NCI-H146 treated with DMSO at 0.1 percent for 48 hours (cell line): ENCODE data around the gene PCSK6.
"Not testable (repeated sequence)": the region's sequence is repeated elsewhere in the genome, so short reads cannot be mapped to it uniquely, and the experiment has no call there.

Experiments used
- DNase-seq: peaks from one replicate; lab custom pipeline; 2025; ENCODE audit not compliant: unreplicated experiment; lab: John Stamatoyannopoulos, UW

Gene PCSK6

DNA sequence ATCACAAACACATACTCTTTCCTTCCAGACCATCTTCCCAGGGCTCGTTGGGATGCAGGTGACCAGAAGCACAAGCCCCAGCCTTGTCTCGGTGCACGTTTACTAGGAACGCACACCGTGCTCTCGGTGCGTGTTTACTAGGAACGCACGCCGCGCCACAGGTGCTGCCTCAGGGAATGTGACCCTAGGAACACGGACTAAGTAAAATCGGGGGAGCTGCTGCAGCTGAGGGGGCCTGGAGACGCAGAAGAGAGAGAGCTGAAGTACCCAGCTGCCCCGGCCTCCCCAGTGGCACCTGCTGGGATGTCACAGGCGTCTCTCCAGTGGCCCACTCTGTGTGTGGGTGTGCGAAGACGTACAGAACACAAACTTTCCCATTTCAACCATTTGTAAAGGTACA, 103.5 kb downstream of the PCSK6 start:
- no peak for DNase-seq

DNA sequence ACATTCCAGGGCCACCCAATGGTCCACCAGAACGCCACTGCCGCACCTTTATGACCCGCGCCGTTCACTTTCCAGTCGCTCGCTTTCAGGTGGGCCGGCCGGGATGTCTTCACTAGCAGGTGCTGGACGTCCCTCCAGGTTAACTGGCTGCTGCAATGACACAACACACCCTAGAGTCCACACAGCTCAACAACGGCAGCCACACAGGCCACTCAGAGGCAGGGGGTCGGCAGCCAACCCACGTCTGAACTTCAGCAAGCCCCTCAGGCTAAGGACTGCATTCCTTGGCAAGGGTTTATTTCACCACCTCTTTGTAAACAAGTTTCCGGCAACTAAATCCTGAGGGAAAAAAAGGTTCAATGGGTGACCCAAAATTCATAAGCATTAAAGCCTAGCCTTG, 105.2 kb downstream of the PCSK6 start:
- no peak for DNase-seq

DNA sequence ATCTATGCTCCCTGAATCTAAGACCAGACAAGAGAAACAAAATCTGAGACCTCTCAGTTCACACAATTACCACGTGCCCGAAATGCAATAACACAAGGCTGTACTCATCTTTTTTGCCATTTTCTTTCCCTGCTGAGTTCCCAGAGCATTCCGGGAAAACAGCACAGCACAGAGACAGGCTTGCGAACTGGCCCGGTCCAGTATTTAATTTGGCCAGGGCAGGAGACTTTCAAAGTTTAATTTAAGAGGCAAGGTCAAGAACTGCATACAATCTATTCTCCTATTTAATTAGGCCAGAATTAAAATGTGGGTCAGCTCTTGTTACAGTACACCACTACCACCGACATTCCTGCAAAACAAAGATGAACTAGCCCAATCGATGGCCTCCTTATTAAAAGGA, 107.0 kb downstream of the PCSK6 start:
- DNase-seq = no peak

DNA sequence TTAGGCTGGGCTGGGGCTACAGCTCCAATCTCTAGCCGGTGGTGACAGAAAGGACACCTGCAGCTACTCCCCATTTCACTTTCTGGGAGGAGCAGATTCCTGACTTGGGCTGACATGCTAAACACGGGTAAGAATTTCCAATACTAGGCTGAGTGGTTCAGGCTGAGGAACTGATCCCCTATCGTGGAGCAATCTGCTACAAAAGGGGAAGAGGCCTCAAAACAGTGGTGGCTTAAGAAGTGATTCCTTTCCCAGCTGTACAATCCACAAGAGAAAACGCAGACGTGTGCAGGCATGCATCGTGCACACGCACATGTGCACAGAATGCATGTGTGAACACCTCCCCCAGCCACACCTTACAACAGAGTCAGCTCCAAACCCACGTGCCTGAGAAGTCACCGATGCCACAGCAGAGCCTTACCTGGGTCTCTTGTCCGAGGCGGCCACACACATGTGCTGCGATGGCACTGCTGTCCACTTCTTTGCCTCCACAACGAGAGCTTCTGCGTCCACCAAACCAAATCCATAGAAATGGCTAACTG, 107.8 kb downstream of the PCSK6 start:
- DNase-seq = no peak

DNA sequence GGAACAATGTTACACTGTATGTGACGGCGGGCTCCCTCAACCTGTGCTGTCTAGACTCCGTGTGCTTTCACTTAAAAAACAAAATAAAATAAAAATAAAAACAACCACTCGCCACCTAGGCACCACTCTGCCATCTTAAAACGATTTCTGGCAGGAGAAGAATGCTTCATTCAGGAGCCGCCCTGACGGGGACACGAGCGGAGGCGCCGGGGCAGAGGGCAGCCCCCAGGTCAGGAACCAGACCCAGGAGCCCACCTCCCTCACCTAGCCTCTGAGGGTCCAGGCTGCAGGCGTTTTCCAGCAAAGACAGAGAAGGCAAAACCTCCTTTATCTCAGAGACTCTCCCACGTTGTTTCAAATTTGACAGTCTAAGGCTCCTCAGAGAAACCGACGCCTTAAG, 109.4 kb downstream of the PCSK6 start:
- DNase-seq = no peak

DNA sequence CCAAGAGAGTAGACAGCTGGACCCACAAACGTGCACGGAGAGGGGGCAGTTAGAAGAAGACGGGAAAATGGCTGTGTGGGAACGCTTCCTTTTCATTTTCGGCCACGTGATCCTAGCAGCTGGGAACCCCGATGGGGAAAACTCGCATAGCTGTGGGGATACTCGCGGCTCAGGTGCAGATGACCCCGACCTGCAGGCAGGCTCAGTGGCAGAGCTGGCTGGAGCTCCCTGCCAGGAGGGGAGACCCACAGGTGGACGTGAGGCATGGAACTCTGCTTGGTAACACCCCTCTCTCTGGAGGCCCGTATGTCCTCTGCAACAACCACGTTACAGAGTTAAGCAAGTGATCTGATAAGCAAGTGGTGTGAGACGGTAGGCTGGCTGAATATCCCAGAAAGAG, 109.9 kb downstream of the PCSK6 start:
- DNase-seq = no peak

DNA sequence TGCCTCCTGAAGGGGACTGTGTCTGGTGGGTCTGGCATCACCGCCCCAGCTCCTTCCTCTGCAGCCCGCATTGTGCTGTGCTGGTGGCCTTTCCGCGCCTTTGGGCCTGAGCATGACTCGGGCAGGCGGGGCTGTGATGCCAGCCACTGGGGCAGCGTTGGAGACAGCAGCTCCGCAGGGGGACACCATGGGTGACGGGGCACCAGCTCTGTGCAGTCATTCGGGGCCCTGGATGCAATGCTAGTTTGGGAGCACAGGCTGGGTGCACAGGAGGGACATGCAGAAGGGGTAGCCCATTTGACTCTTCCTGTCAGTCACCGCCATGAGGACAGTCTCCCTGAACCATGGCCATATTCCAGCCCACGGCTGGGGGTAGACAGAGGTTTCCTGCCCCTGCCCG, 110.6 kb downstream of the PCSK6 start:
- no peak for DNase-seq

DNA sequence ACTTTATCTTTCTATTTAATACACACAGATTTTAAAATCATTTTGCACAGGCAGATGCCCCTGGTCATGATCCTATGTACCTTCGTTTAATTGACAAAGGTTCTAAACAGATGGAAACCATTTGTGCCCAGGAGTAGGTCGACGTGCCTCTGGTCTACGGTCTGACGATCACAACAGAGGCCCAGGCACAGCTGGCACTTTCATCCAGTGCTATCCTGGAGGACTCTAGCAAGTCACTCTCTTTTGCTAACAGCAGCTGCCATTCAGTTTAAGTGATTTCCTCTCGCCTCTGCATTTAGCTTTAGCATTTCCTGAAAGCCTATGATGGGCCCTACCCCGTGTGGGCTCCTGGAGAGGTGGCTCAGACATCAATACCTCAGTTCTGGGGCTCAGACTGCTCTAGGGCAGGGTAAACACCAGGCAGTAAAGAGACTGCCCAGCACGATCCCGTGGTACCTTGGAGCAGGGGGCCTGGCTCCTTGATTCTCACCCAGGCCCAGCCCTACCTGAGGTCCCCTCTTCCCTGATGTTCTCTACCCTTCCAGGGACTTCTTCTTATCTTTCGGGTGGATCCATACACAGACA, 111.2 kb downstream of the PCSK6 start:
- DNase-seq = no peak

DNA sequence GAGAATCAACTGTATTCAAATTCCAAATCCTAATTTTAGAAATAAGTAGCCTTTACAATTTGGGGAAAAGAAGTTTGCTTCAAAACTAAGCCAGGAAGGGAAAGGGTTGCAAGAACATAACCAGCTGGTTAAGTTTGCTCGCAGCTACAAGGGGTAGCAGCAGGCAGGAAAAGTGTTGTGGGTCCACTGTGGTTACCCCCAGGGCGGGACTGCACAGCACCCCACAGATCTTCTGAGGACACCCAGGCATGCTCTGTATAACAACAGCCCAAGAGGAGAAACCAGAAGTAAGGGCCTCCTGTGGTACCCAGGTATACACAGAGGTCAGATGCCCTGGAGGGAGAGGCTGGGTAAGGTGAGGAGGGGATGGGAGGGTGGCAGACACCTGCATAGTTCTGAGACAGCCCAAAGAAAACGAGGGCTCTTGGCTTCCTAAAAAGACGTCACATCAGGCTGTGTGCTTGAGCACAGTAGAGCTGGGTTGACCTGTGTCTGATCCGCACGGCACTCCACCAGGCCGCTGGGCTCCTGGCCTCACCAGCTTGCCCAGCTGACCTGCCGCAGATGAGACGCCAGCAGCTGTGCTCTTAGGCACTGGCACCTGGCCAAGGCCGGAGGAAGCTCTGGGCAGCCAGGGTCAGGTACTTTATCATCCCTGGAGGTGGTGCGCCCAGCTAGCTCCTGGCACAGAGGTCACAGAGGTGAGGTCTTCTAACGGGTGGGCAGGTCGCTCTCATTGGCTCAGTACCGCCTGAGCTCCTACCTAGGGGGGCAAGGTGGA, 112.7 kb downstream of the PCSK6 start:
- no peak for DNase-seq

DNA sequence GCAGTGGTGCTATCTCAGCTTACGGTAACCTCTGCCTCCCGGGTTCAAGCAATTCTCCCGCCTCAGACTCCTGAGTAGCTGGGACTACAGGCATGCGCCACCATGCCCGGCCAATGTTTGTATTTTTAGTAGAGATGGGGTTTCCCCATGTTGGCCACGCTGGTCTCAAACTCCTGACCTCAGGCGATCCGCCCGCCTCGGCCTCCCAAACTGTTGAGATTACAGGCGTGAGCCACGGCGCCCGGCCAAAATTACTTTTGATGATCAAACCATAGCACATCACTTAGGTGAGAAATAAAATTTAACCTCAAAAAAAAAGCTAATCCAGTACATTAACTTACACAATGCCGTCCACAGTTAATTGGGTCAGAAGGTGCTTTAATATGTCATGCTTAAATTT, 114.5 kb downstream of the PCSK6 start:
- DNase-seq = not testable (repeated sequence)

DNA sequence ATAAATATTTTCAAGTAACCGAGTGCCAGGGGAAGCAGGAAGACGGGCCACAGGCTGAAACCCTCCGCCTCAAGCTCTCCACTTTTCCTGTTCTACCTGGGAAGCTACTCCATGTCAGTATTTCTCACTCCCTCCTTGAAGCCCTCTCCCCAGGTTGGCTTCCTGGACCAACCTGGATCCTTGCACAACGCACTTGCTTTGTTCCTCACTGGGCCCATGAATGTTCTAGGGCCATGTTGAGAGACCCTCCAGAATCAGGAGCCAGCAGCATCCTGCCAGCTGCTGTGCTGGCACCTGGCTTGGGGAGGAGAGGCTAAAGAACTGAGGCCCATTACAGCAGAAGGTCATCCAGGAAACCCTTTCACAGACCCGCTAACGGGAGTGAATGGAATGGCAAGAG, 115.2 kb downstream of the PCSK6 start:
- no peak for DNase-seq

DNA sequence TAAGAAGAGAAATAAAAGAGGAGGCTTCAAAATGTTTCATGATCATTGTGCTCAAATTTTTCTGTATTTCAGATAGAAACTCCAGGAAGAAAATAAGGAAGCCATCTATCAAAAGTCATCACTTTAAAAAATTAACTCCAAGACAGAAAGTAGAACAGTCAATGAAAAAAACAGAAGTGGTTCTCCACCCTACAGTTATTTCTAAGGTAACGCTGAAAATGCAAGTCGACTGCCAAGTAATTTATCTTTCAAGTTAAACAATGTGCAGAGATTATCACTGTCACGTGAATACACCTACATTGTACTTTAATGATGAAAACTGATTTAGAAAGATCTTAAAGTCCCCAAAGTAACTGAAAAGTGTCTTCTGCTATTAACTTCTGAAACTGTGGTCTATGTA, 115.9 kb downstream of the PCSK6 start:
- no peak for DNase-seq

DNA sequence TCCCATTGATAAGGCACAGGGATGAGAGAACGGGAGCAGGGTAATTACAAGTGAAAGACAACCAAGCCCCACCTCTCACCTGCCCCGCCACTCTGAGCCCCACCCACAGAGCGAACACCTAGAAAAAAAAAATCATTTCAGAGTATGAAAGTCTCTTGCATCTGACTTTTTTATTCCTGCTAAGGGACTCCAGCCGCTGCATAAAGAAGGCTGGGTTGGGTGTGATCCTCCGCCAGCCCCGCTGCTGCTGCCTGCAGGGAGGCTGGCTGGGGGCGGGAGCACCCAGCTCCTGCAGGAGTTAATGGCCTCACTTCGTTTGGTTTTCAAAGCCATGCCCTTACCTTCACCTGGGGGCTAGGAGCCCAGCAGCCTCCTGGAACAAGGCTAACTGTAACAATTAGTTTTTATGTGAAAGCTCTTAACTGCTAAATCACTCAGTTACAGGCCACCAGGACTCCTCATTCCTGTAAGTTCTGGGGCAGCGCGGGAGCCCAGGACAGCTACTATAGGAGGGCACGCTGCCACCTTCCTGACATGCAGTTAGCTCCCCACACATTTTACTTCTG, 116.5 kb downstream of the PCSK6 start:
- DNase-seq = no peak

DNA sequence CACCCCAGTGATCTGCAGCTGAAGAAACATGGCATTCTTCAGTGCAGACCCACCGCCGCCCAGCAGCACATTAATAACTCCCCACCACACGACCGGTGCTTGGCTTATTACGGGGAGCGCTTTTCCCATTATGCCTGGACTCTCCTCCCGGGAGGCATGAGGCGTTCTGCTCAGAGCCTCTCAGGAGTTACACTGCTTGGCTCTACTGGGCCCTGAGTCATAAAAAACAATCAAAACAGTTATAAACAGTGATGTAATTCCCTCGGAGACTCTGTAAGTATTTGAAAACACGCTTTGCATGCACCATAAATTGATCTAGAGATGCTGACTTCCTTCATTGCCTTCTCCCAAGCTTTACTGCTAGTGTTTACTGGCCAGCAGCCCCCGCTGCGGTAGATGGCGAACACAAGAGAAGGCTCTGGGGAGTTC, 117.3 kb downstream of the PCSK6 start:
- no peak for DNase-seq

DNA sequence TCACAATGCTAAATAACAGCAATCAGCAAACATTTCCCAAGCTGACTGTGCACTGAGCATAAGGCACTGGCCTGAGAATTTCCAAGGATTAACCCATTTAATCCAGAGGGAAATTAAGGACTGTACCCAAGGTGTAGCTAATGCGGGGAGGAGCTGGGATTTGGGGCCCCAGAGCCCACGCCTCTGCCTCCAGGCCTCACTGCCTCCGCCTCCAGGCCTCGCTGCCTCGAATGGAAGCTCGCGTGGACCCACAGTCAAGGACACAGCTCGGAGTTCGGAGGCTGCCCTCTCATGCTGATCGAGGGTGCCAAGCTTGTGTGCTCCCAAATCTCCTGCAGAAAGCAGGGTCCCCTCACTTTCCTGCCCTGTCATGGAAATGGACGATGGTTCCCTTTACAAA, 118.0 kb downstream of the PCSK6 start:
- no peak for DNase-seq

DNA sequence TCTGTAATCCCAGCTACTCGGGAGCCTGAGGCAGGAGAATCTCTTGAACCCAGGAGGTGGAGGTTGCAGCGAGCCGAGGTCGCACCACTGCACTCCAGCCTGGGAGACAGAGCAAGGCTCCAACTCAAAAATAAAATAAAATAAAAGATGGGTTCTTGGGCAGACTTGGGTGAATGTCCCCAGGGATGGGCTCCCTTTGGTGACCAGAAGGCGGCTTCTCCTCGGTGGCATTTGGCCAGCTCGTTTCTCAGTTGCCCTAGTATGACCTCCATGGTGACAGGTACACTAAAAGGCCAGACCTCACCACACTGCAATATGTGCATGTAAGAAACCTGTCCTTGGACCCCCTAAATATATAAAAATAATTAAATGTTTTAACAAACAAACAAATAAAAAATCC, 118.4 kb downstream of the PCSK6 start:
- DNase-seq = no peak

DNA sequence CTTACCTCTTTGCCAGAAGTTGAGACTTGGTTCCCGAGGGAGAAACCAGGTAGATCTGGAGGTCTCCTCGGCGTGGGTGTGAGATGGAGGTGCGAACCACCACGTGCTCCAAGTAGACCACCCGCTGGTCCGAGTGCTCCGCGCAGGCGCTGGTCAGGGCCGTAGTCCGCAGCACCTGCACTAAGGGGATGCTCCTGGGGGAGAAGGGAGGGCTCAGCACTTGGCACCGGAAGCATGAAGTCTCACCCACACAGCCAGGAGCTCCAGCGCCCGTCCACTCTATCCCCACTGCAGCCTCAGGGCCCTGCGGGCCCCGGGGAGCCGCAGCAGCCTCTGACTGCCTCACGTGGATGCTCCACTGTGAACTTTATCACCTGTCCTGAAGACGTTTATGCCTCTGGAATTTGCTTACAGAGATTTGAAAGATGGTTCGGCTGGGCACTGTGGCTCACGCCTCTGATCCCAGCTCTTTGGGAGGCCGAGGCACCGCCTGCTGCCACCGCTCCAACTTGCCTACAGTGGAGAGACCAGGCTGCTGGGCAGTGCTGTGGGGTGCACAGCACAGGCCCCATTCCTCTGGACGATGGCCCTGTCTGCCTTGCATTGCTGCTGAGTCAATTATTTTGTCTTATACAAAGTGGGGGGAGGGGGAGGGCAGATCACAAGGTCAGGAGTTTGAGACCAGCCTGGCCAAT, 119.0 kb downstream of the PCSK6 start:
- no peak for DNase-seq

DNA sequence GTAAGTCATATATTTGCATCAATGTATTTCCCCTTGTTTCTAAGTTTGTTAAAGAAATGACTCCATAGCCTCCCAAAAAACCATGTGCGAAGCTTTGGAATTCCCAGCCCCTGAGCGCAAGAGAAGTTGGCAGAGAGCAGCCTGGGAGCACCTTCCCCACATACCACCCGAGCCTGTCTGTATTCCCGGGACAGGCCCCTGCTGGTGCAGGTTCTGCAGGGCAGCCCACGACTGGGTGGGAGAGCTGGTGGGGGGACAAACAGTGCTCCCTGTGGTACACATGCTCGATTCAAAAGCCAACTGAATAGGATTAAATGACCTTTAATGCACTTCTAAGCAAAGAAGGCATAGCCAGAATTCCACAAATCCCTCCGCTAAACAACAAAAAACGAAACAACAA, 119.8 kb downstream of the PCSK6 start:
- DNase-seq = no peak

DNA sequence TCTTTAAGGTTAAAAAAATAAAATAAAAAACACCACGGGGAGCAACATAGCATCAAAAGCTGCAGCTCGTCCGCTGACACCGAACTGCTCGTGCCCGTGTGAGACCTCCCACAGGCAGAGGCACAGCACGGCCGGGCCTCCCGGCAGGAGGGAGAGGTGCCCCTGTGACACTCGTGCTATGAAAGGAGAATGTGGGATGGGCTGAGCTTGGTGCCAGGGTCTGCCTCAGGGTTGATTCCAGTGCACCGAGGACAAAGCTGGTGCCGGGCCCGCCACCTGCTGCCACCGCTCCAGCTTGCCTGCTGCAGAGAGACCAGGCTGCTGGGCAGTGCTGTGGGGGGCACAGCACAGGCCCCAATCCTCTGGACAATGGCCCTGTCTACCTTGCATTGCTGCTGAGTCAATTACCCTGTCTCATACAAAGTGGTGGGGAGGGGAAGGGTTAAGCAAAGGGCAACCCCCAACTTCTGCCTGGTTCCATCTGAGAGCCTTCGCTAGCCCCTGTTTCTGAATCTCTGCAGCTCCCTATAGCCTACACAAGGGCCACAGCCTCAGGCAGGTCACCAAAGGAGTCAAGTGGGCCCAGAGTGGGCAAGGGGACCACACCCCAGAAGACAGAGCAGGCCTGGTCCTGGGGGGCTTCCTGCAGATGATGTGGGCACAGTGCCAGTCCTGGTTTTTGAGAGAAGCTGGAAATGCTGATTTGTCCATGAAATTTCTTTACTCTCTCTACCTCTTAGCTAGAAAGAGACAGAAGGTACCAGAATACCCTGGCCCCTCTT, 120.5 kb downstream of the PCSK6 start:
- no peak for DNase-seq

DNA sequence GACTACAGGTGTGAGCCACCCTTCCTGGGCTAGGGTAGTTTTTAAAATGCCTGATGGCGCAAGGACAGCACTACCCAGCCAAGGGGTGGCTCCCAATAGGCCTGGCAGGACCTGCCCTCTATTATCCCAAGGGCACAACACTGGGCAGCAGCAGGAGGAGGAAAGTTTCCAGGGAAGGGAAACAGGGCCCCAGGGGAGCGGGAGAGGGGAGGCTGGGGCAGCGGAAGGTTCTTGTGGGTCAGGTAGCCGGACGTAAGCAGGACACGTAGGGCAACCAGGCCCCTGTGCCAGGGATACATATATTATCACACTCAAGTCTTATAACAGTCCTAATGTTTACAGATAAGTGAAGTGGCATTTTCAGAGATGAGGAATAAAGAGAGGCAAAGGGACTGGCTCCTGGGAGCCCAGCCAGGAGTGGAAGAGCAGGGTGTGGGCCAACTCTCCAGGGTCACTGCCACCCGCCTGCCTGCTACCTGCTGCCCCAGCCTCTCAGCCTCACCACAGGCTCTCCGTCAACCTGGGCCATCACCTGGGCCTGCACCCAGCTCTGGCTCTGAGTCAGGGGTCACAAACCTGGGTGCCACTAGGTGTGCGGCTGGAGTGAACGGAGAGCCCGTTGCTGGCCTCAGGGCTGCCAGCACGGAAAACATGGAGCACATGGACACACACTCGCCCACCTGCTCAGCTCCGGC, 121.3 kb downstream of the PCSK6 start:
- DNase-seq = no peak
